Stimulated activated CD8-positive, alpha-beta memory T cell treated with anti-CD3 and anti-CD28 coated beads, Interleukin-12 subunit alpha, Interleukin-12 subunit beta, amount 100 ng/mL, for 24 hours (primary cell): Measurements from ENCODE around the gene GPATCH8.
"Not testable (repeated sequence)": the region's sequence is repeated elsewhere in the genome, so short reads cannot be mapped to it uniquely, and the experiment has no call there.

Experiments
- DNase-seq: peaks from one replicate; pipeline ENCODE4 v3.0.0-alpha.2; 2020; ENCODE audit errors: extremely low read depth

The GPATCH8 gene

GRCh38 chr17:44375196-44376017, 127.8 kb downstream of the GPATCH8 start:
- DNase-seq: no peak

- DNase-seq: no peak
Measured at GRCh38 chr17:44374306-44375195, 128.7 kb downstream of the GPATCH8 start.

GRCh38 chr17:44372036-44372435, 131.2 kb downstream of the GPATCH8 start:
- no peak for DNase-seq

GRCh38 chr17:44369414-44370023, 133.7 kb downstream of the GPATCH8 start:
- DNase-seq: not testable (repeated sequence)

GRCh38 chr17:44368391-44369243, 134.6 kb downstream of the GPATCH8 start:
- not testable (repeated sequence) for DNase-seq

- DNase-seq: no peak
Measured at GRCh38 chr17:44367231-44367979, 135.8 kb downstream of the GPATCH8 start.

GRCh38 chr17:44365051-44365450, 138.2 kb downstream of the GPATCH8 start:
- DNase-seq: not testable (repeated sequence)

GRCh38 chr17:44363613-44364159, 139.5 kb downstream of the GPATCH8 start, which contains the start of gene FAM171A2:
Gene FAM171A2 (minus strand): TSS chr17:44363853. CDS start chr17:44363714, 139 bp downstream.
- no peak for DNase-seq

- DNase-seq: no peak
Measured at GRCh38 chr17:44362949-44363612, 140.1 kb downstream of the GPATCH8 start.

- DNase-seq: no peak
Measured at GRCh38 chr17:44362459-44362948, 140.7 kb downstream of the GPATCH8 start.

- no peak for DNase-seq
Measured at GRCh38 chr17:44361292-44362260, 141.6 kb downstream of the GPATCH8 start.

GRCh38 chr17:44360826-44361225, 142.4 kb downstream of the GPATCH8 start:
- no peak for DNase-seq

- no peak for DNase-seq
Measured at GRCh38 chr17:44360144-44360533, 143.1 kb downstream of the GPATCH8 start.

GRCh38 chr17:44359458-44360143, 143.6 kb downstream of the GPATCH8 start:
- DNase-seq: no peak

- no peak for DNase-seq
Measured at GRCh38 chr17:44359006-44359405, 144.2 kb downstream of the GPATCH8 start.

GRCh38 chr17:44358066-44358465, 145.1 kb downstream of the GPATCH8 start:
- DNase-seq: no peak

GRCh38 chr17:44356241-44356640, 147.0 kb downstream of the GPATCH8 start:
- no peak for DNase-seq
